HUES64 (cell line): ENCODE results near the gene NADSYN1.

Experiments used
- H3K27ac ChIP-seq: 2 replicates; pipeline ENCODE4 v1.7.0; 2013; ENCODE audit warnings: low read depth, low read length, inconsistent platforms
- H3K27me3 ChIP-seq: 2 replicates; pipeline ENCODE4 v1.6.1; 2013; ENCODE audit warnings: mild to moderate bottlenecking, low read length; ENCODE audit not compliant: insufficient read depth
- H3K36me3 ChIP-seq: 2 replicates; pipeline ENCODE4 v1.6.1; 2013; ENCODE audit warnings: mild to moderate bottlenecking, low read length; ENCODE audit not compliant: insufficient read depth
- H3K4me1 ChIP-seq: 2 replicates; pipeline ENCODE4 v1.6.1; 2013; ENCODE audit warnings: mild to moderate bottlenecking, low read length, moderate library complexity; ENCODE audit not compliant: insufficient read depth
- H3K4me3 ChIP-seq: 2 replicates; pipeline ENCODE4 v1.5.1; 2013; ENCODE audit warnings: mild to moderate bottlenecking, low read length, moderate library complexity
- H3K9ac ChIP-seq: 2 replicates; pipeline ENCODE4 v1.6.1; 2013; ENCODE audit warnings: mild to moderate bottlenecking, low read depth, low read length
- H3K9me3 ChIP-seq: 2 replicates; pipeline ENCODE4 v1.6.1; 2013; ENCODE audit warnings: low read depth, low read length; ENCODE audit not compliant: insufficient read depth
- WGBS: fragments of 150-250, 120-280 bp; methylation state at CpG from one replicate; pipeline ENCODE4 v1.1.7; 2013; ENCODE audit warnings: missing lambda C conversion rate; 5-methylcytosine and 5-hydroxymethylcytosine counted together

The NADSYN1 gene

DNA sequence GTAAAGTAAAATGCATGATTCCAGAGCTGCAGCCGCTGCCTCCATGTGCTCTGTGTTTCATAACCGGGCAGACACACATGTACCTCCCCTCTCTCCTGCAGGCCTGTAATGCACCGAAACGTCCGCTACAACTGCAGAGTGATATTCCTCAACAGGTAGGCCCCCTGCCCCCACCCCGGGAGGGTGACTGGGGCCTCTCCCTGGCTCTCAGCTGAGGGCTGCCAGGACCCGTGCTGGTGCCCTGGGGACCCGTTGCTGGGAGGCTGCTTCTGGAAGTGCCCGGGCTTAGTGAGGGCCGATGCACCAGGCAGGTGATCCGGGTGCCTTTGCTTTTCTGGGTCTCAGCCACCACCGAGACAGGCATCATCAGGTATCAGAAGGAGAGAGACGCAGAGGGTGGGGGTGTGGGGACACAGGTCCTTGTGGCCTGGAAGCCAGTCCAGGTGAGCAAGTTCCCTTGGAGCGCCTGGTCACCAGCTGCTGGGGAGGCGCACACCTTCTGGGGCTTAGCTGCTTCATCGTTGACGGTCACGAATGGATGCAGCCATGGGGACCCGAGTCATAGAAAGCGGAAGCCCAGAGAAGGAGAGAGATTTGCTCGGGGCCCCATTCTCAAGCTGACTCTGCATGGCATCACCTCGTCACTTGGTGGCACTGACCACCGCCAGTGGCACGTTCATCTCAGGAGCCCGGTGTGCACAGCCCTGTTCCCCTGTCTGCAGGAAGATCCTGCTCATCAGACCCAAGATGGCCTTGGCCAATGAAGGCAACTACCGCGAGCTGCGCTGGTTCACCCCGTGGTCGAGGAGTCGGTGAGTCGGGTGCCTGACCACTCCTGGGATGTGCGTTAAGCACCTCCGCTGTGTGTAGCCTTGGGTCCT is 10.6 kb downstream of the NADSYN1 start:
- Histone ChIP-seq H3K4me1 (no peaks in the 10 kb centered on the region), H3K27ac (no peak overlapping the region), H3K4me3 (no peak overlapping the region), H3K9me3 (peaks cover 1% of the 10 kb centered on the region; the same call in 1 of the 2 replicates), H3K9ac (no peak overlapping the region), H3K36me3 (peaks cover 38% of the 10 kb centered on the region), H3K27me3 (no peaks in the 10 kb centered on the region)
- 94% methylated on average over 34 of the region's 34 CpGs for WGBS

DNA sequence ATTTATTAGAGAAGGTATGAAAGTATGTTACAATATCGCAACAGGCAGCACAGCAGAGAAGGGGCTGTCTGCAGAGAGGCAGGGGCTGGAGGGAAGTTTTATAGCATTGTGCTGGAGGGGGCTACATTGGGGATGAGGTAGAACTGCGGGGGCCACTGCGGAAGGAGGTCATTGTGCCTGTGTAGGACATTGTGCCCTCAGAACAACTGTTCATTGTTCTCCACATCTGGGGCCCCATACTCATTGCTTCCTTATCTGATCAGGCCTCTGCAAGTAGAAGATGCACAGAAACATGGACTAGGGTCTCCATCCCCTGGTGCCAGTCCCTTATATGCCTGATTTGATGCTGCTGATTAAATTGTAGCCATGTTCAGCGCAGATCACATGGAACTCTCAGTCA is 12.1 kb downstream of the NADSYN1 start:
- H3K27me3 ChIP-seq = no peaks in the 10 kb centered on the region
- peaks cover 8% of the 10 kb centered on the region for H3K9me3 ChIP-seq
- no peak overlapping the region for H3K4me3 ChIP-seq
- H3K4me1 ChIP-seq = no peaks in the 10 kb centered on the region
- 94% methylated on average over 4 of the region's 4 CpGs for WGBS
- H3K36me3 ChIP-seq = peaks cover 23% of the 10 kb centered on the region
- no peak overlapping the region for H3K9ac ChIP-seq
- H3K27ac ChIP-seq = no peak overlapping the region

DNA sequence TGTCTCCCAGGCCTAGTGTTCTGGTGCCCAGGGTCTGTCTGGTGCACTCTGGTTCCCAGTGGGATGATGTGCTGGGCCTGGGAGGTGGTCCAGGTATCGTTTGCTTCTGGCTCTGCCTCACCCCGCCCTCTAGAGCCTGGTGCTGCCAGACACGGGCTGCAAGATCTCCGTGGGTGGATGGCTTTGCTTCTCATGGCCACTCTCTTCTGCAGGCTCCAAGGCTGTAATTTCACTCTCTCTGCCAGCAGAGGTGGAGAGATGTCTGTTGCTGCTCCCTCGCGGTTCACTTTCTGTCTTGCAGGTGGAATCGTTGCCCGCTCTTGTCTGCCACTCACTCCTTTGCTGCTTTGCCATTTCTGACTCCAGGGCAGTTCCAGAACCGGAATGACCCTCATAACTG is 13.4 kb downstream of the NADSYN1 start:
- peaks cover 16% of the 10 kb centered on the region for H3K36me3 ChIP-seq
- no peak overlapping the region for H3K9ac ChIP-seq
- H3K4me3 ChIP-seq = no peak overlapping the region
- no peaks in the 10 kb centered on the region for H3K4me1 ChIP-seq
- WGBS = 88% methylated on average over 9 of the region's 9 CpGs
- no peak overlapping the region for H3K27ac ChIP-seq
- peaks cover 8% of the 10 kb centered on the region for H3K9me3 ChIP-seq
- no peaks in the 10 kb centered on the region for H3K27me3 ChIP-seq

DNA sequence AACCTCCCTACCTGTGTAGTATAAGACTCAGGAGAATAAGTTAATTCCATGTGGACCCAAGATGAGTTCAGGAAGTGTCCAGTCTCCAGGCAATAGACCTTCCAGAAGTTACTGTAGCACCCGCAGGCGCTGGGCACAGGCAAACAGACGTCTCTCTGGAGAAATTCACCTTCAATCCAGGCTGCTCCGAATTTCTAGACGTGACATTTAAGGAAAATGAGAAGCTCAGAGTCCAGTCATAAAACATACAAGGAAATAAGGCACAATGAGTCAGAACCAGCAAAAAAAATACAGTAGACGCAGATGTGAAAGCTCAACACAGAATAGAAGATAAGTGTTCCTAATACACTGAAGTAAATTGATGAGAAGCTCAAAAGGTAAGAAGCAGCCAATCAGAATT is 14.2 kb downstream of the NADSYN1 start:
- Histone ChIP-seq H3K9me3 (peaks cover 8% of the 10 kb centered on the region), H3K9ac (no peak overlapping the region), H3K36me3 (peaks cover 20% of the 10 kb centered on the region), H3K4me3 (no peak overlapping the region), H3K27me3 (no peaks in the 10 kb centered on the region), H3K4me1 (no peaks in the 10 kb centered on the region), H3K27ac (no peak overlapping the region)
- 94% methylated on average over 6 of the region's 6 CpGs for WGBS

DNA sequence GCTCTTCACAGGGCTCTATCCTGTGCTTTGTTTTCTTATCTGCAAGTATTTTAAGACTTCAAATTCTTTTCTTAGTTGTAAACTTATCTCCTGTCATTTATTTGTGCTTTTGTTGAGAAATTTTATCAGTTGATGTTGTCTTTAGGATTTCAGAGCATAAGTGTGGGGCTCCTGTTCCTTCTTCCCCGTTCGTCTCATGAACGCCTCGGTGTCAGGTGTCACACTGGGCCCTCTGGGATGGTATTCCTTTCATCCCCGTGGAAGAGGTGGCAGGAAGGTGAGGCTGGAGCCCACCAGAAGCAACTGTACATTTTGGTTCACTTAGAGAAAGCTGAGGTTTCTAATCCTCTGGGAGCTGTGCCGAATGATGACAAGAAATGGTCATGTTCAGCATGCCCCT is 17.9 kb downstream of the NADSYN1 start:
- 76% methylated on average over 6 of the region's 6 CpGs for WGBS
- peaks cover 47% of the 10 kb centered on the region for H3K36me3 ChIP-seq
- H3K27ac ChIP-seq = no peak overlapping the region
- H3K4me3 ChIP-seq = no peak overlapping the region
- no peak overlapping the region for H3K9ac ChIP-seq
- H3K4me1 ChIP-seq = no peaks in the 10 kb centered on the region
- H3K27me3 ChIP-seq = no peaks in the 10 kb centered on the region
- peaks cover 8% of the 10 kb centered on the region for H3K9me3 ChIP-seq

DNA sequence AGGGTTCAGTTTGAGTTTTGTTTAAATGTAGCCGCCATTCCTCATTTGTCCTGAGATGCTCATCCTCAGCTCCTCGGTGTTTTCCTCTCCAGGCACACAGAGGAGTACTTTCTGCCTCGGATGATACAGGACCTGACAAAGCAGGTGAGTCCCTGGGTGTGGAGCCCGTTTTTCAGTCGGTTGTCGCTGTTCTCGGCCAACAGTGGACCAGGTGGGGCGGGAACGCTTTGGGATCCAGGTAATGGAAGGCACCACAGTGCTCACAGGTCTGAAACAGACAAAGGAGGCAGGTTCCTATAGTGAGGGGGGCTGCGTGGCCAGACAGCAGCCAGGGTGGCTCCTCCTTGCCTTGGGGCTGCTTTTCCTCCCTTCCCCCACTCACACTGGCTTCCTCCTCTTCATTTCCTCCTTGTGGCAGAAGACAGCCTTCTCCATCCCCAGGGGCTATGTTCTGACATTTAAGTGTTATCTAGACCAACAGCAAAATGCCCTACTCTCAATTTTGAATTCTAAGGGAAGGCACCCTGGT is 19.4 kb downstream of the NADSYN1 start:
- H3K4me3 ChIP-seq = no peak overlapping the region
- H3K36me3 ChIP-seq = peaks cover 47% of the 10 kb centered on the region
- WGBS = 90% methylated on average over 10 of the region's 10 CpGs
- H3K9ac ChIP-seq = no peak overlapping the region
- no peak overlapping the region for H3K27ac ChIP-seq
- peaks cover 8% of the 10 kb centered on the region for H3K9me3 ChIP-seq
- no peaks in the 10 kb centered on the region for H3K27me3 ChIP-seq
- no peaks in the 10 kb centered on the region for H3K4me1 ChIP-seq

DNA sequence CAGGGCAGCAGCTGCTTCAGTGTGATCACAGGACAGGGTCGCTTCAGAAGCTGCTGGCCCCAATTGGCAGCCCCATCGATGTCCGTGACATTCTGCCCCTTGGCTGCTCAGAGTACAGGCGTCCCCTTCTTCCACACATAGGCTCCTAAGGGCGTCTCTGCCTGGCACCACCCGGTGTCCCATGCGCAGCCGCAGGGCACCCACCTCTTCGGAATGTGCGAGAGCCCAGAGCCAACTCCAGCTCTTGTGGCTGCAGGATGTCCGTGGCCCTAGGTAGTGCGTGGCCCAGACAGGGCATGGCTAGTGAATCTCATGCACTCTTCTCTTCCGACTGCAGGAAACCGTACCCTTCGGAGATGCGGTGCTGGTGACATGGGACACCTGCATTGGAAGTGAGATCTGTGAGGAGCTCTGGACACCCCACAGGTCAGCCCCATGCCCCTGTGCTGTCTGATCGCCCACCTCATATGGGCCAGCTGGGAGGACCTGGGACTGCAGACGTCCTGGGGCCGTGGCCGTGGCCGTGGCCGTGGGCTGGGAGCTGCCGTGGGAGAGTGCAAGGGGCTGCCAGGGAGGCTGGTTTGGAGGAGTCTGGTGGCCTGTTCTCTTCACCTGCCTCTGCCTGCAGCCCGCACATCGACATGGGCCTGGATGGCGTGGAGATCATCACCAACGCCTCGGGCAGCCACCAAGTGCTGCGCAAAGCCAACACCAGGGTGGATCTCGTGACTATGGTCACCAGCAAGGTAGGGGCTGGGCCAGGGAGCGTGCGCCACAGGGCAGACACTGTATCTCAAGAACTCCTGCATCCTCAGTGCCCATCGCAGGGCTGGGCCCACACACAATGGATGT is 20.2 kb downstream of the NADSYN1 start:
- no peak overlapping the region for H3K9ac ChIP-seq
- peaks cover 8% of the 10 kb centered on the region for H3K9me3 ChIP-seq
- H3K4me1 ChIP-seq = no peaks in the 10 kb centered on the region
- H3K27me3 ChIP-seq = no peaks in the 10 kb centered on the region
- no peak overlapping the region for H3K27ac ChIP-seq
- WGBS = 94% methylated on average over 33 of the region's 33 CpGs
- H3K36me3 ChIP-seq = peaks cover 42% of the 10 kb centered on the region
- H3K4me3 ChIP-seq = no peak overlapping the region

DNA sequence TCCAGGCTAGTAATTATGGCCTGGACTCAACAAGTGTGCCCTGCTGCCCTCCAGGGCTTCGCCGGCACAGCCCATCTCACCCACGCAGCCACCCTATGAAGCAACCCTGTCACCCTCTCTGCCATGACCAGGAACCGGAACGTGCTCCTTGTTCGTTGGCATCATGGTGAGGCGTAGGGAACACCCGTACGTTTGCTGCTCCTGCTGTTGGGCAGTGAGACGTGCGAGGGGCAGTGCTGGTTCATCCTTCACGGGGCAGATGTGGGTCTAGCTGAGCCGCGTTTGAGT is 20.7 kb downstream of the NADSYN1 start:
- Histone ChIP-seq H3K4me1 (no peaks in the 10 kb centered on the region), H3K4me3 (no peak overlapping the region), H3K27ac (no peak overlapping the region), H3K9me3 (peaks cover 5% of the 10 kb centered on the region), H3K27me3 (no peaks in the 10 kb centered on the region), H3K9ac (no peak overlapping the region), H3K36me3 (peaks cover 45% of the 10 kb centered on the region)
- WGBS = 97% methylated on average over 14 of the region's 14 CpGs

DNA sequence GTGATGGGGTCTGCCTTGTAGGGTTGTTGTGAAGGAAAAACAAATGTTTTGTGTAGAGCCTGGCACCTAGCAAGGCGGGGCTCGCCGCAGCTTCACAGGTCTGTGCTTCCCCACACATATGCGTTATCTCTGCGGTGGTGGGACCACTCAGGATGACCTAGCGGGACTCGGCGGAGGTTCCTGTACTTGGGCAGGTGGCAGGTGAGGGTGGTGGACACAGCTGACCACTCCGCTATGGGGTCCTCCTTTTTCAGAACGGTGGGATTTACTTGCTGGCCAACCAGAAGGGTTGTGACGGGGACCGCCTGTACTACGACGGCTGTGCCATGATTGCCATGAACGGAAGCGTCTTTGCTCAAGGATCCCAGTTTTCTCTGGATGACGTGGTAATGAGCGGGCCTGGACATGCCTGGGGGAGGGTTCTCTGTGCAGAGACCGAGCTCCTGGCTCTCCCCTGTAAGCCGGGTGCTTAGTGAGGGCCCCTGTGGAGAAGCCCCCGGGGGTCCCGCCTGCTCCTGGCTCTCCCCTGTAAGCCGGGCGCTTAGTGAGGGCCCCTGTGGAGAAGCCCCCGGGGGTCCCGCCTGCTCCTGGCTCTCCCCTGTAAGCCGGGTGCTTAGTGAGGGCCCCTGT is 21.3 kb downstream of the NADSYN1 start:
- H3K9me3 ChIP-seq = 0 out of 2 replicates have a peak, but pooled peaks cover under 1% of the 10 kb centered on the region
- no peaks in the 10 kb centered on the region for H3K27me3 ChIP-seq
- no peak overlapping the region for H3K27ac ChIP-seq
- no peak overlapping the region for H3K9ac ChIP-seq
- peaks cover 47% of the 10 kb centered on the region for H3K36me3 ChIP-seq
- no peaks in the 10 kb centered on the region for H3K4me1 ChIP-seq
- WGBS = 97% methylated on average over 27 of the region's 27 CpGs
- H3K4me3 ChIP-seq = no peak overlapping the region

DNA sequence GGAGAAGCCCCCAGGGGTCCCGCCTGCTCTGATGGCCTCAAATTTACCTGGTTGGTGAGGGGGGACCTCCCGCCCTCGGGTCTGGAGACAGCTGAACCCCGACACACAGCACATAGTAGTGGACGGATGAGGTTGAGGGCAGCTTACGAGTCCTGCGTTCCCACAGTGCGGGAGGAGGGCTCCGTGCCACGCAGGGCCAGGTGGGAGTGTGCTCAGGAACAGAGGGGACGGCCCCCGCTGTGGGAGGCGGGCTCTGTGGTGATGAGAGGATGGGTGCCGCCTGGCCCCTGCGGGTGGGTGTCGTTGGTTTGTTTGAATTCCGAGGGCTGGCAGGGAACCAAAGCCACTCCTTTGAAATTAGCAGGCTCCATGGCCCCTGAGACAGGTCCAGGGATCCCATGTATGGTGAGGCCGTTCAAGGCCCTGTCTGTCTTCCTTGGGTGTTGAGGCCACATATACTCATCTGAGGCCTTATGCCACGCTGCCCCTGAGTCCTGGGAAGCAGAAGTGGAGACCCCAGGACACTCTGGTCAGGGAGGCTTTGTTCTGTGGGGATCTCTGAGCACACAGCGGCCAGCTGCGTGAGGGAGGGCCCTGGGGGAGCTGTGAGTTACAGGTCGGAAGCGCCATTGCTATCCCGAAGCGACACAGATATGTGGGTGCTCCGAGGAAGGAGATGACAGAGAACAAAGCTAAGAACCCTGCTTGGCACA is 21.9 kb downstream of the NADSYN1 start:
- Histone ChIP-seq H3K36me3 (peaks cover 53% of the 10 kb centered on the region), H3K9me3 (no peaks in the 10 kb centered on the region), H3K27ac (no peak overlapping the region), H3K4me1 (no peaks in the 10 kb centered on the region), H3K4me3 (no peak overlapping the region), H3K9ac (no peak overlapping the region), H3K27me3 (no peaks in the 10 kb centered on the region)
- 93% methylated on average over 26 of the region's 26 CpGs for WGBS
